SU-DHL-6 (cell line): ENCODE measurements around the gene BCAS3.

ENCODE experiments used
- H2AFZ ChIP-seq: fragments of 200-600 bp; sonication (generic); 2 replicates; pipeline ENCODE4 v1.6.1; 2014; ENCODE audit warnings: low read depth, mild to moderate bottlenecking, moderate library complexity, mixed read lengths, antibody characterized with exemption, low read length; ENCODE audit not compliant: severe bottlenecking
- H3F3A ChIP-seq: fragments of 200-600 bp; shearing (Covaris generic); 2 replicates; pipeline ENCODE4 v1.6.0; 2016; ENCODE audit warnings: antibody characterized with exemption, mild to moderate bottlenecking; ENCODE audit not compliant: insufficient read depth
- H3K27ac ChIP-seq: fragments of 200-600 bp; sonication (generic); 2 replicates; pipeline ENCODE4 v1.5.1; 2016; ENCODE audit warnings: low read depth, mild to moderate bottlenecking, low read length, moderate library complexity, mixed read lengths
- H3K27me3 ChIP-seq: fragments of 200-600 bp; sonication (generic), shearing (Covaris generic); 2 replicates; pipeline ENCODE4 v1.6.0; 2014; ENCODE audit warnings: mild to moderate bottlenecking, low read length
- H3K36me3 ChIP-seq: fragments of 200-600 bp; sonication (generic); 2 replicates; pipeline ENCODE4 v1.6.1; 2014; ENCODE audit warnings: mild to moderate bottlenecking, low read length, mixed read lengths
- H3K4me2 ChIP-seq: fragments of 300-600, 200-600 bp; shearing (Covaris generic), sonication (generic); 2 replicates; pipeline ENCODE4 v1.6.0; 2014; ENCODE audit warnings: low read length, low read depth, mild to moderate bottlenecking; ENCODE audit not compliant: poor library complexity, severe bottlenecking
- H3K4me3 ChIP-seq: fragments of 200-600 bp; sonication (generic); 2 replicates; pipeline ENCODE4 v1.5.1; 2014; ENCODE audit warnings: antibody characterized with exemption, low read length, mild to moderate bottlenecking, mixed read lengths; ENCODE audit not compliant: insufficient read depth, poor library complexity, severe bottlenecking
- H3K79me2 ChIP-seq: fragments of 200-600 bp; sonication (generic); 2 replicates; pipeline ENCODE4 v1.6.1; 2014; ENCODE audit warnings: mild to moderate bottlenecking, low read length, moderate library complexity; ENCODE audit not compliant: insufficient read depth
- H3K9ac ChIP-seq: fragments of 200-600 bp; sonication (generic); 2 replicates; pipeline ENCODE4 v1.7.0; 2014; ENCODE audit warnings: mild to moderate bottlenecking, low read length
- H3K9me2 ChIP-seq: fragments of 200-600 bp; sonication (generic); replicated peaks from 2 replicates; pipeline ENCODE4 v1.6.1; 2014; ENCODE audit warnings: low read length; ENCODE audit not compliant: insufficient read depth
- H3K9me3 ChIP-seq: fragments of 200-600 bp; sonication (generic); 2 replicates; pipeline ENCODE4 v1.6.1; 2014; ENCODE audit warnings: low read length, mixed read lengths; ENCODE audit not compliant: insufficient read depth
- H4K20me1 ChIP-seq: fragments of 200-600 bp; sonication (generic); 2 replicates; pipeline ENCODE4 v1.6.1; 2014; ENCODE audit warnings: low read depth, mild to moderate bottlenecking, antibody characterized with exemption, low read length, moderate library complexity, mixed read lengths
- EZH2phosphoT487 ChIP-seq: fragments of 200-600 bp; sonication (generic), shearing (Covaris generic); conservative IDR thresholded peaks from 2 replicates; pipeline ENCODE4 v1.6.1; 2018; ENCODE audit warnings: mild to moderate bottlenecking, antibody characterized with exemption, low read length, moderate library complexity, mixed read lengths
- TF ChIP-seq, protein P1 (sequence below): fragments of 200-600 bp; sonication (generic); IDR thresholded peaks from one replicate; pipeline ENCODE4 v1.5.1; 2017; ENCODE audit warnings: antibody characterized with exemption, mild to moderate bottlenecking, low read length, moderate library complexity; ENCODE audit not compliant: insufficient read depth, poor library complexity, severe bottlenecking

The BCAS3 gene

DNA sequence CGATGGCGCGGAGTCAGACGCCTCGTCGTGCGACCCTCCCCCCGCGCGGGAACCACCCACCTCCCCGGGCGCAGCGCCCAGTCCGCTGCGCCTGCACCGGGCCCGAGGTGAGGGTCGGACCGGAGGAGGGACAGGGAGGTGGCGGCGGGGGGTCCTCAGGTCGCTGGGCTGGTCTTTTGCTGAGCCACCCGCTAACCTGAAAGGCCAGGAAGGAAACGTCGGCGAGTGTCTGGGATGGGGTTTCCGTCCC lies 726.9 kb downstream of the BCAS3 start:
- TF ChIP-seq, protein P1, sequence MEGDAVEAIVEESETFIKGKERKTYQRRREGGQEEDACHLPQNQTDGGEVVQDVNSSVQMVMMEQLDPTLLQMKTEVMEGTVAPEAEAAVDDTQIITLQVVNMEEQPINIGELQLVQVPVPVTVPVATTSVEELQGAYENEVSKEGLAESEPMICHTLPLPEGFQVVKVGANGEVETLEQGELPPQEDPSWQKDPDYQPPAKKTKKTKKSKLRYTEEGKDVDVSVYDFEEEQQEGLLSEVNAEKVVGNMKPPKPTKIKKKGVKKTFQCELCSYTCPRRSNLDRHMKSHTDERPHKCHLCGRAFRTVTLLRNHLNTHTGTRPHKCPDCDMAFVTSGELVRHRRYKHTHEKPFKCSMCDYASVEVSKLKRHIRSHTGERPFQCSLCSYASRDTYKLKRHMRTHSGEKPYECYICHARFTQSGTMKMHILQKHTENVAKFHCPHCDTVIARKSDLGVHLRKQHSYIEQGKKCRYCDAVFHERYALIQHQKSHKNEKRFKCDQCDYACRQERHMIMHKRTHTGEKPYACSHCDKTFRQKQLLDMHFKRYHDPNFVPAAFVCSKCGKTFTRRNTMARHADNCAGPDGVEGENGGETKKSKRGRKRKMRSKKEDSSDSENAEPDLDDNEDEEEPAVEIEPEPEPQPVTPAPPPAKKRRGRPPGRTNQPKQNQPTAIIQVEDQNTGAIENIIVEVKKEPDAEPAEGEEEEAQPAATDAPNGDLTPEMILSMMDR: no peak
- TF ChIP-seq EZH2phosphoT487: no peak
- no peak overlapping the region for H3K4me3 ChIP-seq
- H3K4me2 ChIP-seq: no peak overlapping the region
- no peaks in the 10 kb centered on the region for H3K9me3 ChIP-seq
- H3K27ac ChIP-seq: no peak overlapping the region
- no peaks in the 10 kb centered on the region for H3K79me2 ChIP-seq
- H3K27me3 ChIP-seq: no peaks in the 10 kb centered on the region
- no peaks in the 10 kb centered on the region for H3K36me3 ChIP-seq
- no peak overlapping the region for H3K9ac ChIP-seq
- no peaks in the 10 kb centered on the region for H3K9me2 ChIP-seq
- H4K20me1 ChIP-seq: no peaks in the 10 kb centered on the region
- H2AFZ ChIP-seq: no peak overlapping the region
- H3F3A ChIP-seq: no peaks in the 10 kb centered on the region

DNA sequence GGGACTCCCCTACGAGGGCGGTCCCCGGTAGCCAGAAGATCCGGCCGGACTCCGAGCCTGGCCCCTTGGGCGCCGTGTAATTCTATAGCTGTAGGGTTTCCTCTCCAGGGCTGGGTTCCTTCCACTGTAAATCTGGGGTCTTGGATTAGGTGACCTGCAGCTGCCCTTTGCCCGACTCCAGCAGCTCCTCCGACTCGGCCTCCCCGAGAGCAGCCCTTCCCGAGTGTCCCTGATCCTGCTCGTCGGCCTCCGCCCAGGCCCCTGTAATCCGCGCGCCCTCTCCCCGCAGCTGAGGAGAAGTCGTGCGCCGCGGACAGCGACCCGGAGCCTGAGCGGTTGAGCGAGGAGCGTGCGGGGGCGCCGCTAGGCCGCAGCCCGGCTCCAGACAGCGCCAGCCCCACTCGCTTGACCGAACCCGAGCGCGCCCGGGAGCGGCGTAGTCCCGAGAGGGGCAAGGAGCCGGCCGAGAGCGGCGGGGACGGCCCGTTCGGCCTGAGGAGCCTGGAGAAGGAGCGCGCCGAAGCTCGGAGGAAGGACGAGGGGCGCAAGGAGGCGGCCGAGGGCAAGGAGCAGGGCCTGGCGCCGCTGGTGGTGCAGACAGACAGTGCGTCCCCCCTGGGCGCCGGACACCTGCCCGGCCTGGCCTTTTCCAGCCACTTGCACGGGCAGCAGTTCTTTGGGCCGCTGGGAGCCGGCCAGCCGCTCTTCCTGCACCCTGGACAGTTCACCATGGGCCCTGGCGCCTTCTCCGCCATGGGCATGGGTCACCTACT lies 727.4 kb downstream of the BCAS3 start:
- H3K79me2 ChIP-seq: no peaks in the 10 kb centered on the region
- no peaks in the 10 kb centered on the region for H3K9me3 ChIP-seq
- H2AFZ ChIP-seq: no peak overlapping the region
- TF ChIP-seq, protein P1: no peak
- TF ChIP-seq EZH2phosphoT487: no peak
- H3K4me2 ChIP-seq: no peak overlapping the region
- H3K27ac ChIP-seq: no peak overlapping the region
- no peaks in the 10 kb centered on the region for H3K36me3 ChIP-seq
- no peak overlapping the region for H3K4me3 ChIP-seq
- H4K20me1 ChIP-seq: no peaks in the 10 kb centered on the region
- no peak overlapping the region for H3K9ac ChIP-seq
- H3F3A ChIP-seq: no peaks in the 10 kb centered on the region
- no peaks in the 10 kb centered on the region for H3K9me2 ChIP-seq
- H3K27me3 ChIP-seq: no peaks in the 10 kb centered on the region

DNA sequence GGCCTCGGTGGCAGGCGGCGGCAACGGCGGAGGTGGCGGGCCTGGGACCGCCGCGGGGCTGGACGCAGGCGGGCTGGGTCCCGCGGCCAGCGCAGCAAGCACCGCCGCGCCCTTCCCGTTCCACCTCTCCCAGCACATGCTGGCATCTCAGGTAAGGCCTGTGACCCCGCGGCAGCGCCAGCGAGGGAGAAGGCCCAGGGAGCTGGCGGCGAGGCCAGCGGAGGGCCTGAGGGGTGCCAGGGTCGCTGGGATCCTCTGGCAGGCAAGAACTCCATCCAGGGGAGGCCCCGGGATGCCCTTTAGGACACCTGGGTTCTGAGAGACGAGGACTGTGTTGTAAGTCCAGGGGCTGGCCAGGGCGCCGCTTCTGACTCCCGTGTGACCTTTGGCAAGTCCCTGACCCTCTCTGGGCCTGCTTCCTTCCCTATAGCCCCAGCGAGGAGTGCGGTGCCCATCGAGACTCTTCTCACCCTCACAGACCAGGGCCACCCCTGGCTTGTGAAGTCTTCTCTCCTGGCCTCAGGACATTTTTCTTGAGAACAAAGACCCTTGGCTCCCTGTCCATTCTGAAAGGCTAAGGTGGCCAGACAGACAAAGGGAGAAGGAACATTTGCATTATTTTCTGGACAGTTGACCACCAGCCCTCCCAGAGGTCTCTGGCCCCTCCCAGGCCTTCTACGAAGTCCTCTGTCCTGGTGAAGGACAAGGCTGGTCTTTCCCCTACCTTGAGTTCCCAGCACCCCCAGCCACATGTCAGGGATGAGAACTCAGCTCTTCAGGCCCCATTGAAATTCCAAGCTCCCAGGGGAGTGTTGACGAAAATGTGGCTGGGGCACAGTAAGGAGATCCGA lies 728.3 kb downstream of the BCAS3 start:
- Histone ChIP-seq H3K4me3 (no peak overlapping the region), H3K27ac (no peak overlapping the region), H3K9me2 (no peaks in the 10 kb centered on the region), H4K20me1 (no peaks in the 10 kb centered on the region), H2AFZ (no peak overlapping the region), H3F3A (no peaks in the 10 kb centered on the region), H3K4me2 (no peak overlapping the region), H3K27me3 (no peaks in the 10 kb centered on the region), H3K36me3 (no peaks in the 10 kb centered on the region), H3K79me2 (no peaks in the 10 kb centered on the region), H3K9me3 (no peaks in the 10 kb centered on the region), H3K9ac (no peak overlapping the region)
- no peak for TF ChIP-seq EZH2phosphoT487
- TF ChIP-seq, protein P1: no peak
